H1 (cell line): ENCODE data around the gene BARHL1. TPM values are rescaled to one million over a fixed set of nuclear protein-coding genes. Genes with fewer than 3 reads are reported as not detected.

ENCODE experiments used
- ASH2L ChIP-seq: fragments of 200-600, 300-600 bp; sonication (generic); IDR thresholded peaks from one replicate; pipeline ENCODE4 v1.7.1; 2017; ENCODE audit warnings: low read length
- CHD7 ChIP-seq: fragments of 300-600 bp; sonication (generic); IDR thresholded peaks from 2 replicates; pipeline ENCODE4 v1.7.1; 2012; ENCODE audit warnings: low read length, moderate library complexity, mild to moderate bottlenecking, inconsistent platforms; ENCODE audit not compliant: insufficient replicate concordance
- SIX5 ChIP-seq: IDR thresholded peaks from 2 replicates; pipeline ENCODE4 v1.6.1; 2011; ENCODE audit warnings: mild to moderate bottlenecking, low read depth, low read length
- SP2 ChIP-seq: IDR thresholded peaks from 2 replicates; pipeline ENCODE4 v1.6.1; 2012; ENCODE audit warnings: mild to moderate bottlenecking, low read length, inconsistent platforms
- polyA plus RNA-seq, 7 experiments: library from polyadenylated mRNA; depleted of rRNA in 3 of 7; stranded (reverse) in 5 of 7; unstranded in 2 of 7; fragments of >200 nt in 5 of 7; fragments of 200-250 nt in 2 of 7; gene quantifications; 1 replicate in 5 of 7; 2 replicates in 1 of 7; 4 replicates in 1 of 7; pipeline versions ENCODE4 v1.2.1 to v1.2.3, GENCODE V29; 2011 to 2013; ENCODE audit warnings: missing spikeins in 2 of 7, mixed read lengths in 2 of 7
- total RNA-seq: library from RNA; stranded (reverse); fragmentation: NEBNext Ultra II Directional; extraction: Animal tissue kit (Norgen Biotek cat#: 25700); gene quantifications from 2 replicates; pipeline ENCODE4 v1.2.1, GENCODE V29; 2021

The BARHL1 gene
- total and polyA plus RNA-seq, 2 of the 8 experiments (the other 6 are each of a cell fraction or from before 2014, with no cell fraction given), result not detected

GRCh38 chr9:132551556-132551955 is 30.9 kb upstream of the BARHL1 start (continued):
- TF ChIP-seq CHD7 (no peak), ASH2L (no peak), SIX5 (no peak), SP2 (no peak)
- TF ChIP-seq, all 59 proteins: peak for 0
